GM12891 (cell line): ENCODE results near the gene TRPV5.

ENCODE experiments used
- POLR2A ChIP-seq: IDR thresholded peaks from 2 replicates; pipeline ENCODE4 v1.6.1; 2011; ENCODE audit warnings: low read depth, low read length, control low read depth
- POLR2AphosphoS5 ChIP-seq: IDR thresholded peaks from 2 replicates; pipeline ENCODE4 v1.6.1; 2011; ENCODE audit warnings: low read depth, low read length, control low read depth
- POU2F2 ChIP-seq: IDR thresholded peaks from 2 replicates; pipeline ENCODE4 v1.6.1; 2011; ENCODE audit warnings: low read depth, mild to moderate bottlenecking, control low read depth, low read length, moderate library complexity
- TAF1 ChIP-seq: IDR thresholded peaks from 2 replicates; pipeline ENCODE4 v1.6.1; 2011; ENCODE audit warnings: low read depth, low read length, control low read depth

DNA sequence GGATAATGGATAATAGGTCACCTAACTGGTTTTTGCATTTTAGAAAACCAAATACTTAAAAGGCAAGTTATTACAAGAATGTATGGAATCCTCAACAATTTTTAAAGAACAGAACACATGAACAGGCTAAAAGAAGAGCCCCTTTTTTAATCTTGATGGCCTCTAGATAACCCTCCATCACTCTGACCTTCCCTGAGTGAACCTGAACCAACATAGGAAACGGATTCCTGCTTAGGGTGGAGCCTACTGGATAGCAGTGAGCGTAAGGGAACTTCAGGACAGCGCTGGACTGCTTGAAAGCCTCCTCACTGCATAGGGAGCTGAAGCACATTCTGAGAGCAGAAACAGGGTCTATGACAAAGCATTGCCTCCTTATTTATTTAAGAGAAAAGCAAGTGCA is 20.5 kb downstream of the TRPV5 start:
- TF ChIP-seq POLR2A, result no peak
- TF ChIP-seq POLR2AphosphoS5, result no peak
- TF ChIP-seq TAF1, result no peak
- TF ChIP-seq POU2F2, result no peak
